Panc1 (cell line): Measurements from ENCODE around the gene FBP2. TPM values are rescaled to one million over a fixed set of nuclear protein-coding genes. Genes with fewer than 3 reads are reported as not detected.

Experiments used
- ATAC-seq: fragments of 200-7000 bp; cut with Tn5 transposase; 2 replicates; pipeline ENCODE4 v1.9.1; 2020; ENCODE audit warnings: mild to moderate bottlenecking, moderate library complexity
- BruUV-seq: library from RNA; stranded (reverse); fragments of 400-500 nt; replicated peaks from 2 replicates; lab custom pipeline; 2021; lab: Mats Ljungman, UMichigan
- CTCF ChIA-PET: fragments of 300-600 bp; sonication (Branson Sonifier 250); formaldehyde crosslinking; loops from one replicate; lab custom pipeline; 2022; ENCODE audit warnings: antibody characterized with exemption; lab: Charles Lee
- POLR2A ChIA-PET: fragments of 300-600 bp; sonication (Branson Sonifier 250); formaldehyde crosslinking; loops from one replicate; lab custom pipeline; 2022; ENCODE audit warnings: antibody characterized with exemption; lab: Charles Lee
- DNase-seq: peaks from one replicate; pipeline ENCODE4 v3.0.0-alpha.2; 2010; ENCODE audit warnings: low read depth, low spot score
- H3K27ac ChIP-seq: 2 replicates; pipeline ENCODE4 v1.5.1; 2011; ENCODE audit warnings: mild to moderate bottlenecking, low read length, inconsistent platforms
- H3K27me3 ChIP-seq: fragments of 200-500 bp; sonication (Bioruptor generic); 2 replicates; pipeline ENCODE4 v1.6.0; 2014; ENCODE audit warnings: low read length, inconsistent platforms; ENCODE audit not compliant: control insufficient read depth, insufficient read depth
- H3K36me3 ChIP-seq: fragments of 200-500 bp; sonication (Bioruptor generic); 2 replicates; pipeline ENCODE4 v1.5.1; 2014; ENCODE audit warnings: inconsistent platforms, mild to moderate bottlenecking, low read length, moderate library complexity; ENCODE audit not compliant: control insufficient read depth, insufficient read depth
- H3K4me1 ChIP-seq: 2 replicates; pipeline ENCODE4 v1.5.1; 2011; ENCODE audit warnings: inconsistent platforms, mild to moderate bottlenecking, low read length, moderate library complexity; ENCODE audit not compliant: control insufficient read depth, insufficient read depth
- H3K4me3 ChIP-seq, 2 experiments: 2 replicates each; pipeline ENCODE4 v1.5.1; 2011 to 2012; ENCODE audit warnings: low read depth in 2 of 2, low read length in 2 of 2, mild to moderate bottlenecking in 2 of 2, inconsistent platforms in 1 of 2, moderate library complexity in 1 of 2
- H3K9me3 ChIP-seq: fragments of 200-500 bp; sonication (Bioruptor generic); 2 replicates; pipeline ENCODE4 v1.5.1; 2014; ENCODE audit warnings: low read depth, mild to moderate bottlenecking, inconsistent platforms, low read length, moderate library complexity; ENCODE audit not compliant: control insufficient read depth, insufficient read depth
- POLR2AphosphoS5 ChIP-seq: IDR thresholded peaks from 2 replicates; pipeline ENCODE4 v1.6.1; 2012; ENCODE audit warnings: mild to moderate bottlenecking, low read depth, low read length, moderate library complexity
- TCF7L2 ChIP-seq: IDR thresholded peaks from 2 replicates; pipeline ENCODE4 v1.6.1; 2011; ENCODE audit warnings: mild to moderate bottlenecking, low read depth, low read length, inconsistent platforms
- in situ Hi-C: cut with HindIII; loops from 2 replicates; pipeline ENCODE4 v1.10.0; 2016; ENCODE audit warnings: low sequenced_read_pairs, low pct_unique_long_range_greater_than_20kb
- intact Hi-C: fragments of 100-400 bp; cut with micrococcal nuclease; formaldehyde crosslinking; loops from one replicate; pipeline ENCODE4 v1.10.0; 2022; ENCODE audit not compliant: unreplicated experiment
- total RNA-seq: library from RNA; stranded (reverse); gene quantifications from one replicate; pipeline ENCODE4 v1.2.1, GENCODE V29; 2021; ENCODE audit not compliant: unreplicated experiment
- TF ChIP-seq, protein P1 (sequence below), 2 experiments: IDR thresholded peaks; 2 replicates each; pipeline ENCODE4 v1.6.1; 2011 to 2012; ENCODE audit warnings: low read depth in 2 of 2, control low read depth in 1 of 2, low read length in 1 of 2, mild to moderate bottlenecking in 1 of 2, moderate library complexity in 1 of 2; ENCODE audit not compliant: insufficient read depth in 1 of 2
- TF ChIP-seq, protein P2 (sequence below): fragments of 450-650 bp; IDR thresholded peaks from 2 replicates; pipeline ENCODE4 v1.5.1; 2017; ENCODE audit warnings: mild to moderate bottlenecking

Gene FBP2
- total RNA-seq, 1 experiment from 2014 or later = not detected

DNA sequence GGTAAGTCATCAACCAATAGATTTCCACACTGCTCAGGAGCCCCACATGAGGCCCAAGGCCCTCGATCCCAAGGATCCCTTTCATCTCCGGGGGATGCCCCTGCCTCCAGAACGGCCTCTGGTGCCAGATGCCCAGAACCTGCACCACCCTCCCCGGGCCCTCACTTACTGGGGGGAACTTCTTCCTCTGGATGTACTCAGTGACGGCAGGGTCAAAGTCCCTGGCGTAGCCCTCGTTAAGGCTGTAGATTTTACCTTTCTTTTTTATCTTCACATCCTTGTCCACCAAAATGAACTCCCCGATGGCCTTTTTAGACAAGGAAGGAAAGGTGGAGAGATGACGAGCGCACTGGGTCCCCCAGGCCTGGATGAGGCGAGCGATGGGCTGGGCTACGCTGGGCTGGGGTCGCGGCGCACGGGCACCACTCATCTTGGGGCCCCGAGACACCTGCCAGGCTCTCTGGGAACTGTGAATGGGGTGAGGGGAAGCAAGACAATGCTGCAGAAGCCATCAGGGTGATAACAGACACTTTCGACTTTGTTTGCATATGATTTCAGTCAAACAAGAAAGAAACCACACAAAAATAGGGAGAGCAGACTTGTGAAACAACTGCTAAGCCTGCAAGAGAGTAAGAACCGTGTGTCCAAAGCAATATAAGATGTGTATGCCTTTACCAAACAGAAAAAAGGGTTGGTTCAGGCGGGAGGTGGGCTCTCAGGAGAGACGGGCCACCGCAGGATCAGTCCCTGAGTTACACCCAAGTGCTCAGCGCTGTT lies 13.2 kb upstream of the FBP2 start:
- ChIA-PET CTCF (no interaction called here), POLR2A (no interaction called here)
- no peak overlapping the region for H3K4me3 ChIP-seq
- H3K27ac ChIP-seq = no peak overlapping the region
- no TSS peak for BruUV-seq
- intact Hi-C loops = no loop called here
- DNase-seq (no peak), ATAC-seq (no peak)
- TF ChIP-seq, protein P1, sequence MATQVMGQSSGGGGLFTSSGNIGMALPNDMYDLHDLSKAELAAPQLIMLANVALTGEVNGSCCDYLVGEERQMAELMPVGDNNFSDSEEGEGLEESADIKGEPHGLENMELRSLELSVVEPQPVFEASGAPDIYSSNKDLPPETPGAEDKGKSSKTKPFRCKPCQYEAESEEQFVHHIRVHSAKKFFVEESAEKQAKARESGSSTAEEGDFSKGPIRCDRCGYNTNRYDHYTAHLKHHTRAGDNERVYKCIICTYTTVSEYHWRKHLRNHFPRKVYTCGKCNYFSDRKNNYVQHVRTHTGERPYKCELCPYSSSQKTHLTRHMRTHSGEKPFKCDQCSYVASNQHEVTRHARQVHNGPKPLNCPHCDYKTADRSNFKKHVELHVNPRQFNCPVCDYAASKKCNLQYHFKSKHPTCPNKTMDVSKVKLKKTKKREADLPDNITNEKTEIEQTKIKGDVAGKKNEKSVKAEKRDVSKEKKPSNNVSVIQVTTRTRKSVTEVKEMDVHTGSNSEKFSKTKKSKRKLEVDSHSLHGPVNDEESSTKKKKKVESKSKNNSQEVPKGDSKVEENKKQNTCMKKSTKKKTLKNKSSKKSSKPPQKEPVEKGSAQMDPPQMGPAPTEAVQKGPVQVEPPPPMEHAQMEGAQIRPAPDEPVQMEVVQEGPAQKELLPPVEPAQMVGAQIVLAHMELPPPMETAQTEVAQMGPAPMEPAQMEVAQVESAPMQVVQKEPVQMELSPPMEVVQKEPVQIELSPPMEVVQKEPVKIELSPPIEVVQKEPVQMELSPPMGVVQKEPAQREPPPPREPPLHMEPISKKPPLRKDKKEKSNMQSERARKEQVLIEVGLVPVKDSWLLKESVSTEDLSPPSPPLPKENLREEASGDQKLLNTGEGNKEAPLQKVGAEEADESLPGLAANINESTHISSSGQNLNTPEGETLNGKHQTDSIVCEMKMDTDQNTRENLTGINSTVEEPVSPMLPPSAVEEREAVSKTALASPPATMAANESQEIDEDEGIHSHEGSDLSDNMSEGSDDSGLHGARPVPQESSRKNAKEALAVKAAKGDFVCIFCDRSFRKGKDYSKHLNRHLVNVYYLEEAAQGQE (IDR thresholded peaks at IDR 0.05; ENCODE audit: insufficient read depth in 1 of 2, low read depth in 2 of 2, low read length in 1 of 2) = no peak
- TF ChIP-seq, protein P2, sequence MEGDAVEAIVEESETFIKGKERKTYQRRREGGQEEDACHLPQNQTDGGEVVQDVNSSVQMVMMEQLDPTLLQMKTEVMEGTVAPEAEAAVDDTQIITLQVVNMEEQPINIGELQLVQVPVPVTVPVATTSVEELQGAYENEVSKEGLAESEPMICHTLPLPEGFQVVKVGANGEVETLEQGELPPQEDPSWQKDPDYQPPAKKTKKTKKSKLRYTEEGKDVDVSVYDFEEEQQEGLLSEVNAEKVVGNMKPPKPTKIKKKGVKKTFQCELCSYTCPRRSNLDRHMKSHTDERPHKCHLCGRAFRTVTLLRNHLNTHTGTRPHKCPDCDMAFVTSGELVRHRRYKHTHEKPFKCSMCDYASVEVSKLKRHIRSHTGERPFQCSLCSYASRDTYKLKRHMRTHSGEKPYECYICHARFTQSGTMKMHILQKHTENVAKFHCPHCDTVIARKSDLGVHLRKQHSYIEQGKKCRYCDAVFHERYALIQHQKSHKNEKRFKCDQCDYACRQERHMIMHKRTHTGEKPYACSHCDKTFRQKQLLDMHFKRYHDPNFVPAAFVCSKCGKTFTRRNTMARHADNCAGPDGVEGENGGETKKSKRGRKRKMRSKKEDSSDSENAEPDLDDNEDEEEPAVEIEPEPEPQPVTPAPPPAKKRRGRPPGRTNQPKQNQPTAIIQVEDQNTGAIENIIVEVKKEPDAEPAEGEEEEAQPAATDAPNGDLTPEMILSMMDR = no peak
- no peak for TF ChIP-seq POLR2AphosphoS5
- H3K9me3 ChIP-seq = no peaks in the 10 kb centered on the region
- no peaks in the 10 kb centered on the region for H3K27me3 ChIP-seq
- in situ Hi-C loops = no loop called here
- no peaks in the 10 kb centered on the region for H3K36me3 ChIP-seq
- H3K4me1 ChIP-seq = no peaks in the 10 kb centered on the region; the same call in 1 of the 2 replicates

DNA sequence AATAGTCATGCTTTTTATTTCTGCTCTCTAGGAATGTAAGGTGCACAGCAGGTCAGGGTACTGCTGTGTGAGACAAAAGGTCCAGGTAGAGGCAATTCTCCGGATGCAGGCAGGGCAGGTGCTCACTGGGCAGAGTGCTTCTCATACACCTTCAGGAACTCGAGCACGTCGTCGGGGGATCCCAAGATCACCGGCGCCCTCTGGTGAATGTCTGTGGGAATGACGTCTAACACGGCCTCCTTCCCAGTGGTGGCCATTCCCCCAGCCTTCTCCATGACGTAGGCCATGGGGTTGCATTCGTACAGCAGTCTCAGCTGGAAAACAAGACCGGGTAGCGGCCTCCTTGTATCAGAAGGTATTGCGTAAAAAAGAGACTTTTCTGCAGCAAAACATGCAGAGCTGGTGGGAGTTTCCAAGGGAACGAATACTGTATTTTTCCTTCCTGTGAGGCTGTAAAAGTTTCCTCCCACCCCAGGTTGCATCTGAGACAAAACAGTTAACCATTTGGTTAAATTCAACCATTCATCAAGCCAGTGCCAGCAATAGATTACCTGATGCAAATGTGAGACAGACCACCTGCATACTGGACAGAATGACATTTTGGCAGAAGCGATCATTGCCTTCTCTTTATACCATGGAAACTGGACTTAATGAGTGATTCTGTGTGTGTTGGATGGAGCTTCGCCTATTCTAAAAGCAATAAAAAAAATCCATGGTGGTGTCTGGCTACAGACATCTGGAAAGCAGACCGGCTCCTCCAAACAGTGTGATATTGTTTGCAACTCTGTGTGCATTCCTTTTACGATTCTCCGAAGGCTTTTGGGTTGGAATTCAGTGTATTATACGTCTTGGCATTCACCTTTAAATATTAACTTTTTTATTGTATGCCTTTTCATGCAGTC lies 9.9 kb upstream of the FBP2 start:
- no peak overlapping the region for H3K4me3 ChIP-seq
- in situ Hi-C loops (no loop called here), intact Hi-C loops (loop anchor here (5.0 kb wide), 1 partner anchor 51 kb away; no protein-coding TSS in a partner anchor)
- no peak for TF ChIP-seq TCF7L2
- TF ChIP-seq, protein P2 = peak; percentile 80
- no peaks in the 10 kb centered on the region for H3K27me3 ChIP-seq
- POLR2A ChIA-PET = no interaction called here
- H3K9me3 ChIP-seq = no peaks in the 10 kb centered on the region
- BruUV-seq = no TSS peak
- H3K27ac ChIP-seq = no peak overlapping the region
- H3K4me1 ChIP-seq = no peaks in the 10 kb centered on the region; the same call in 1 of the 2 replicates
- DNase-seq (peak; percentile 24), ATAC-seq (peak; percentile 90)
- no peaks in the 10 kb centered on the region for H3K36me3 ChIP-seq
- CTCF ChIA-PET = interaction anchor here (1.0 kb wide), 1 partner anchor 49 kb away, joined by 6 read pairs; the partner anchor contains the start of gene PCAT7
